ENCODE results near the gene PLCL1.

DNA sequence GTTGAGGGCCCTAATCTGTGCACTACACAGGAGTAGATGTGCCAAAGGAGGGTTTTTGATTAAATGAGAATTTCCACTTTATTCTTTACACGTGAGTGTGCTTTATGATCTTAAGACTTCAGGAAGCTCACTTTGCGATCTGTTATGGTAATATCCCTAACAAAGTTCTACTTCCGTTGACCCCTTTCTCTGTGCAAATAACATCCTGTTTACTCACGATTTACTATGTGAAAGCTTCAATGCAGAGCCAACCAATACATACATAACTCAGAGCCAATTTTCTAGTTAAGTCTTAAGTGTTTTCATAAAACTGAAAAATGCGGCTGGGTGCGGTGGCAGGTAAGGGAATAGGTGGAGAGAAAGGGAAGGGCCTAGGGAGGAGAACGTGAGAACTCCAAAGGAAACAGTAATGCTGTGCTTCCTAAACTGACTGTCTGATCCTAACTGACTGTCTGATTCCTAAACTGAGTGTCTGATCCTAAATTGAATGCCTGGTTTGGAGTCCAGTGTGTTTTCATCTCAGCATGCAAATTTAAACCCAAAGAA is 87.6 kb downstream of the PLCL1 start:
- TF ChIP-seq, protein P1, sequence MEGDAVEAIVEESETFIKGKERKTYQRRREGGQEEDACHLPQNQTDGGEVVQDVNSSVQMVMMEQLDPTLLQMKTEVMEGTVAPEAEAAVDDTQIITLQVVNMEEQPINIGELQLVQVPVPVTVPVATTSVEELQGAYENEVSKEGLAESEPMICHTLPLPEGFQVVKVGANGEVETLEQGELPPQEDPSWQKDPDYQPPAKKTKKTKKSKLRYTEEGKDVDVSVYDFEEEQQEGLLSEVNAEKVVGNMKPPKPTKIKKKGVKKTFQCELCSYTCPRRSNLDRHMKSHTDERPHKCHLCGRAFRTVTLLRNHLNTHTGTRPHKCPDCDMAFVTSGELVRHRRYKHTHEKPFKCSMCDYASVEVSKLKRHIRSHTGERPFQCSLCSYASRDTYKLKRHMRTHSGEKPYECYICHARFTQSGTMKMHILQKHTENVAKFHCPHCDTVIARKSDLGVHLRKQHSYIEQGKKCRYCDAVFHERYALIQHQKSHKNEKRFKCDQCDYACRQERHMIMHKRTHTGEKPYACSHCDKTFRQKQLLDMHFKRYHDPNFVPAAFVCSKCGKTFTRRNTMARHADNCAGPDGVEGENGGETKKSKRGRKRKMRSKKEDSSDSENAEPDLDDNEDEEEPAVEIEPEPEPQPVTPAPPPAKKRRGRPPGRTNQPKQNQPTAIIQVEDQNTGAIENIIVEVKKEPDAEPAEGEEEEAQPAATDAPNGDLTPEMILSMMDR (IDR thresholded peaks at IDR 0.05) = no peak
- no peak for TF ChIP-seq POLR2A (IDR thresholded peaks at IDR 0.05)

Measured in lower leg skin (tissue), 3 donors.